HCT116 (cell line): ENCODE results near the gene PUM1. TPM values are rescaled to one million over a fixed set of nuclear protein-coding genes. Genes with fewer than 3 reads are reported as not detected.

Source experiments
- ATAC-seq: fragments of 200-7000 bp; cut with Tn5 transposase; 2 replicates; pipeline ENCODE4 v1.9.1; 2020; ENCODE audit warnings: mild to moderate bottlenecking, moderate library complexity
- BruUV-seq: library from RNA; stranded (reverse); fragments of 400-500 nt; replicated peaks from 2 replicates; lab custom pipeline; 2021; lab: Mats Ljungman, UMichigan
- CTCF ChIA-PET: fragments of 300-600 bp; sonication (Branson Sonifier 250); formaldehyde crosslinking; loops from one replicate; lab custom pipeline; 2021; ENCODE audit warnings: antibody characterized with exemption; lab: Charles Lee
- POLR2A ChIA-PET: fragments of 300-600, 350-600 bp; sonication (Branson Sonifier 250); formaldehyde crosslinking; loops from one replicate; lab custom pipeline; 2021; ENCODE audit warnings: antibody characterized with exemption; lab: Charles Lee
- RAD21 ChIA-PET, 2 experiments: fragments of 300-600 bp; sonication (Branson Sonifier 250); formaldehyde crosslinking; loops; one replicate each; lab custom pipeline; 2023; ENCODE audit warnings: low total read pairs in 2 of 2; ENCODE audit not compliant: uncharacterized antibody in 2 of 2, unreplicated experiment in 2 of 2, low non-redundant PET in 1 of 2; lab: Charles Lee
- DNase-seq: peaks from one replicate; pipeline ENCODE4 v3.0.0-alpha.2; 2010; ENCODE audit warnings: low read depth, low spot score
- H2AFZ ChIP-seq: fragments of 200-600 bp; shearing (Covaris generic), sonication (generic); 2 replicates; pipeline ENCODE4 v1.6.1; 2017; ENCODE audit warnings: low read depth, mixed run types, mixed read lengths, antibody characterized with exemption, low read length; ENCODE audit not compliant: poor library complexity, severe bottlenecking
- H3K27ac ChIP-seq: 2 replicates; pipeline ENCODE4 v1.5.1; 2012; ENCODE audit warnings: low read depth, low read length
- H3K27me3 ChIP-seq: fragments of 200-600 bp; sonication (generic); 2 replicates; pipeline ENCODE4 v1.6.1; 2016; ENCODE audit warnings: mixed run types, low read length, mixed read lengths; ENCODE audit not compliant: insufficient read depth
- H3K36me3 ChIP-seq, 2 experiments: fragments of 200-500 bp in 1 of 2; fragments of 200-600 bp in 1 of 2; sonication (Bioruptor generic) in 1 of 2; sonication (generic) in 1 of 2; 2 replicates each; pipeline versions ENCODE4 v1.5.1 to v1.6.1; 2014 to 2016; ENCODE audit warnings: low read length in 2 of 2, inconsistent platforms in 1 of 2, mixed read lengths in 1 of 2, mixed run types in 1 of 2; ENCODE audit not compliant: insufficient read depth in 2 of 2, control insufficient read depth in 1 of 2
- H3K4me1 ChIP-seq, 2 experiments: fragments of 200-600 bp in 1 of 2; sonication (generic) in 1 of 2; 2 replicates each; pipeline versions ENCODE4 v1.5.1 to v1.6.1; 2012 to 2017; ENCODE audit warnings: low read length in 2 of 2, inconsistent platforms in 1 of 2, mild to moderate bottlenecking in 1 of 2, mixed read lengths in 1 of 2, mixed run types in 1 of 2, moderate library complexity in 1 of 2; ENCODE audit not compliant: insufficient read depth in 2 of 2, control insufficient read depth in 1 of 2
- H3K4me2 ChIP-seq: fragments of 200-600 bp; sonication (generic); 2 replicates; pipeline ENCODE4 v1.6.1; 2017; ENCODE audit warnings: mixed run types, low read length, mixed read lengths
- H3K4me3 ChIP-seq, 2 experiments: fragments of 200-600 bp in 1 of 2; sonication (generic) in 1 of 2; replicated peaks in 1 of 2; 2 replicates each; pipeline ENCODE4 v1.5.1; 2011 to 2016; ENCODE audit warnings: low read length in 2 of 2, control low read depth in 1 of 2, low read depth in 1 of 2, mild to moderate bottlenecking in 1 of 2, mixed read lengths in 1 of 2, mixed run types in 1 of 2
- H3K79me2 ChIP-seq: fragments of 200-600 bp; sonication (generic); 2 replicates; pipeline ENCODE4 v1.6.1; 2017; ENCODE audit warnings: mild to moderate bottlenecking, mixed run types, low read length, moderate library complexity, mixed read lengths; ENCODE audit not compliant: insufficient read depth
- H3K9ac ChIP-seq: fragments of 200-600 bp; sonication (generic); 2 replicates; pipeline ENCODE4 v1.6.1; 2016; ENCODE audit warnings: low read length, mixed read lengths
- H3K9me2 ChIP-seq: fragments of 200-600 bp; sonication (generic), shearing (Covaris generic); 2 replicates; pipeline ENCODE4 v1.6.1; 2017; ENCODE audit warnings: mixed run types, mild to moderate bottlenecking, moderate library complexity; ENCODE audit not compliant: insufficient read depth
- H3K9me3 ChIP-seq, 2 experiments: fragments of 200-500 bp in 1 of 2; fragments of 200-600 bp in 1 of 2; sonication (Bioruptor generic) in 1 of 2; sonication (generic) in 1 of 2; 2 replicates each; pipeline ENCODE4 v1.6.1; 2014 to 2017; ENCODE audit warnings: low read length in 2 of 2, mixed read lengths in 2 of 2, inconsistent platforms in 1 of 2, low read depth in 1 of 2, mild to moderate bottlenecking in 1 of 2, mixed run types in 1 of 2, moderate library complexity in 1 of 2; ENCODE audit not compliant: control insufficient read depth in 1 of 2, insufficient read depth in 1 of 2
- H4K20me1 ChIP-seq: fragments of 200-600 bp; sonication (generic), shearing (Covaris generic); 2 replicates; pipeline ENCODE4 v1.6.1; 2017; ENCODE audit warnings: mixed run types, mild to moderate bottlenecking, moderate library complexity; ENCODE audit not compliant: insufficient read depth
- EGR1 ChIP-seq: IDR thresholded peaks from 2 replicates; pipeline ENCODE4 v1.6.1; 2012; ENCODE audit warnings: low read depth
- POLR2A ChIP-seq: IDR thresholded peaks from 2 replicates; pipeline ENCODE4 v1.7.0; 2011; ENCODE audit warnings: borderline replicate concordance; ENCODE audit not compliant: insufficient read depth, insufficient read length; ENCODE audit errors: extremely low read depth
- RAD21 ChIP-seq: IDR thresholded peaks from 2 replicates; pipeline ENCODE4 v1.6.1; 2012; ENCODE audit warnings: low read depth, mild to moderate bottlenecking
- SIN3A ChIP-seq: IDR thresholded peaks from 2 replicates; pipeline ENCODE4 v1.6.1; 2012; ENCODE audit warnings: low read depth
- intact Hi-C: fragments of 100-400 bp; cut with micrococcal nuclease; formaldehyde crosslinking; loops from 2 replicates; pipeline ENCODE4 v1.10.0; 2022
- total RNA-seq: library from RNA; stranded (reverse); gene quantifications from one replicate; pipeline ENCODE4 v1.2.1, GENCODE V29; 2021; ENCODE audit not compliant: unreplicated experiment
- TF ChIP-seq, protein P1 (sequence below): IDR thresholded peaks from 2 replicates; pipeline ENCODE4 v1.6.1; 2012
- TF ChIP-seq, protein P2 (sequence below): IDR thresholded peaks from 2 replicates; pipeline ENCODE4 v1.6.1; 2011; ENCODE audit warnings: mild to moderate bottlenecking, low read length, moderate library complexity; ENCODE audit not compliant: insufficient replicate concordance; ENCODE audit errors: extremely low read depth
- TF ChIP-seq, protein P3 (sequence below): IDR thresholded peaks from 2 replicates; pipeline ENCODE4 v1.6.1; 2012; ENCODE audit warnings: low read depth

The PUM1 gene
- total RNA-seq, 1 experiment from 2014 or later = 113 TPM

DNA sequence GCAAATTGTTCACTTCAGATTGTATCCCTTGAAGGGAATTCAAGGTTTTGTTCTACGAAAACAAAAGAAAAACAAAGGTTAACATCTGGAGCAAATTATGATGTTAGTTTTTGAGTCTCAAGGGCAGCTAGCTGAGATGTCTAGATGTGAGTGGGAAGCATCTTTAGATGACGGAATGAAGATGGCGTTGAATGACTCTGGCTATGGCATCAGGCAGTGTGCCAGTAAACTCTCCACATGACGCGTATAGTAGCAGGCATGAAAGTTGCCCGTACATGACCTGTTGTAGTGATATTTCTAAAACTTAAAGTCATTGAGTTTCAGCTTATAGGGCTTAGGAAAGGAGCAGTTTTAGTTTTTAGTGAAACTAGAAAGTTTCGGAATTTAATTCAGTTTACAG is 144.7 kb downstream of the PUM1 start:
- TF ChIP-seq RAD21 = no peak
- TF ChIP-seq, protein P1, sequence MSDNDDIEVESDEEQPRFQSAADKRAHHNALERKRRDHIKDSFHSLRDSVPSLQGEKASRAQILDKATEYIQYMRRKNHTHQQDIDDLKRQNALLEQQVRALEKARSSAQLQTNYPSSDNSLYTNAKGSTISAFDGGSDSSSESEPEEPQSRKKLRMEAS = no peak
- TF ChIP-seq, protein P2, sequence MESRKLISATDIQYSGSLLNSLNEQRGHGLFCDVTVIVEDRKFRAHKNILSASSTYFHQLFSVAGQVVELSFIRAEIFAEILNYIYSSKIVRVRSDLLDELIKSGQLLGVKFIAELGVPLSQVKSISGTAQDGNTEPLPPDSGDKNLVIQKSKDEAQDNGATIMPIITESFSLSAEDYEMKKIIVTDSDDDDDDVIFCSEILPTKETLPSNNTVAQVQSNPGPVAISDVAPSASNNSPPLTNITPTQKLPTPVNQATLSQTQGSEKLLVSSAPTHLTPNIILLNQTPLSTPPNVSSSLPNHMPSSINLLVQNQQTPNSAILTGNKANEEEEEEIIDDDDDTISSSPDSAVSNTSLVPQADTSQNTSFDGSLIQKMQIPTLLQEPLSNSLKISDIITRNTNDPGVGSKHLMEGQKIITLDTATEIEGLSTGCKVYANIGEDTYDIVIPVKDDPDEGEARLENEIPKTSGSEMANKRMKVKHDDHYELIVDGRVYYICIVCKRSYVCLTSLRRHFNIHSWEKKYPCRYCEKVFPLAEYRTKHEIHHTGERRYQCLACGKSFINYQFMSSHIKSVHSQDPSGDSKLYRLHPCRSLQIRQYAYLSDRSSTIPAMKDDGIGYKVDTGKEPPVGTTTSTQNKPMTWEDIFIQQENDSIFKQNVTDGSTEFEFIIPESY = no peak
- TF ChIP-seq POLR2A = no peak
- TF ChIP-seq EGR1 = no peak
- TF ChIP-seq, protein P3, sequence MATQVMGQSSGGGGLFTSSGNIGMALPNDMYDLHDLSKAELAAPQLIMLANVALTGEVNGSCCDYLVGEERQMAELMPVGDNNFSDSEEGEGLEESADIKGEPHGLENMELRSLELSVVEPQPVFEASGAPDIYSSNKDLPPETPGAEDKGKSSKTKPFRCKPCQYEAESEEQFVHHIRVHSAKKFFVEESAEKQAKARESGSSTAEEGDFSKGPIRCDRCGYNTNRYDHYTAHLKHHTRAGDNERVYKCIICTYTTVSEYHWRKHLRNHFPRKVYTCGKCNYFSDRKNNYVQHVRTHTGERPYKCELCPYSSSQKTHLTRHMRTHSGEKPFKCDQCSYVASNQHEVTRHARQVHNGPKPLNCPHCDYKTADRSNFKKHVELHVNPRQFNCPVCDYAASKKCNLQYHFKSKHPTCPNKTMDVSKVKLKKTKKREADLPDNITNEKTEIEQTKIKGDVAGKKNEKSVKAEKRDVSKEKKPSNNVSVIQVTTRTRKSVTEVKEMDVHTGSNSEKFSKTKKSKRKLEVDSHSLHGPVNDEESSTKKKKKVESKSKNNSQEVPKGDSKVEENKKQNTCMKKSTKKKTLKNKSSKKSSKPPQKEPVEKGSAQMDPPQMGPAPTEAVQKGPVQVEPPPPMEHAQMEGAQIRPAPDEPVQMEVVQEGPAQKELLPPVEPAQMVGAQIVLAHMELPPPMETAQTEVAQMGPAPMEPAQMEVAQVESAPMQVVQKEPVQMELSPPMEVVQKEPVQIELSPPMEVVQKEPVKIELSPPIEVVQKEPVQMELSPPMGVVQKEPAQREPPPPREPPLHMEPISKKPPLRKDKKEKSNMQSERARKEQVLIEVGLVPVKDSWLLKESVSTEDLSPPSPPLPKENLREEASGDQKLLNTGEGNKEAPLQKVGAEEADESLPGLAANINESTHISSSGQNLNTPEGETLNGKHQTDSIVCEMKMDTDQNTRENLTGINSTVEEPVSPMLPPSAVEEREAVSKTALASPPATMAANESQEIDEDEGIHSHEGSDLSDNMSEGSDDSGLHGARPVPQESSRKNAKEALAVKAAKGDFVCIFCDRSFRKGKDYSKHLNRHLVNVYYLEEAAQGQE = no peak
- no peak for TF ChIP-seq SIN3A
- no peak for ATAC-seq
- ChIA-PET RAD21 (no interaction called here), POLR2A (no interaction called here), CTCF (interaction anchor here (1.2 to 2.5 kb wide), 3 partner anchors 8 to 141 kb away, joined by 4 to 7 read pairs (median 4); no protein-coding TSS in a partner anchor)
- Histone ChIP-seq H2AFZ (peak overlapping the region; percentile 25), H4K20me1 (no peaks in the 10 kb centered on the region), H3K9ac (no peak overlapping the region), H3K36me3 (no peaks in the 10 kb centered on the region), H3K9me2 (no peaks in the 10 kb centered on the region), H3K4me1 (no peaks in the 10 kb centered on the region; a peak in 1 of 4 replicates), H3K4me3 (no peak overlapping the region), H3K9me3 (no peaks in the 10 kb centered on the region), H3K4me2 (no peak overlapping the region), H3K79me2 (no peaks in the 10 kb centered on the region), H3K27ac (no peak overlapping the region), H3K27me3 (no peaks in the 10 kb centered on the region)
- BruUV-seq = no TSS peak
- no peak for DNase-seq
- intact Hi-C loops = no loop called here
